OCI-M2 (cell line): ENCODE measurements around the gene ZBTB24.

Source experiments
- DNase-seq: peaks from one replicate; lab custom pipeline; 2025; ENCODE audit not compliant: unreplicated experiment; lab: John Stamatoyannopoulos, UW

The ZBTB24 gene

GRCh38 chr6:109503327-109504224 lies 20.6 kb upstream of the ZBTB24 start:
- DNase-seq, result no peak

- DNase-seq, result no peak
These were observed 15.9 kb upstream of the ZBTB24 start for GRCh38 chr6:109498936-109499335.

- no peak for DNase-seq
These were observed 15.0 kb upstream of the ZBTB24 start for GRCh38 chr6:109498052-109498451.

- DNase-seq, result no peak
These were observed 13.2 kb upstream of the ZBTB24 start for GRCh38 chr6:109496036-109496772.

- no peak for DNase-seq
These were observed 10.8 kb upstream of the ZBTB24 start for GRCh38 chr6:109493865-109494264.

- no peak for DNase-seq
These were observed 8.4 kb upstream of the ZBTB24 start for GRCh38 chr6:109491207-109491938.

- no peak for DNase-seq
These were observed 7.7 kb upstream of the ZBTB24 start for GRCh38 chr6:109490713-109491112.

GRCh38 chr6:109488001-109488400 lies 5.0 kb upstream of the ZBTB24 start:
- no peak for DNase-seq

GRCh38 chr6:109486068-109486467 lies 3.0 kb upstream of the ZBTB24 start:
- DNase-seq, result no peak

GRCh38 chr6:109485266-109485935 lies 2.4 kb upstream of the ZBTB24 start:
- no peak for DNase-seq

GRCh38 chr6:109484122-109484521 lies 1.1 kb upstream of the ZBTB24 start:
- DNase-seq, result no peak

GRCh38 chr6:109483735-109484057 lies 677 bp upstream of the ZBTB24 start:
- no peak for DNase-seq

GRCh38 chr6:109480993-109481480 lies 2.0 kb downstream of the ZBTB24 start:
- no peak for DNase-seq

- DNase-seq, result no peak
These were observed 4.0 kb downstream of the ZBTB24 start for GRCh38 chr6:109478841-109479624.

- DNase-seq, result no peak
These were observed 4.7 kb downstream of the ZBTB24 start for GRCh38 chr6:109478222-109478805.

GRCh38 chr6:109477725-109478124 lies 5.3 kb downstream of the ZBTB24 start:
- no peak for DNase-seq

- DNase-seq, result no peak
These were observed 5.8 kb downstream of the ZBTB24 start for GRCh38 chr6:109477184-109477583.

GRCh38 chr6:109475625-109476024 lies 7.4 kb downstream of the ZBTB24 start:
- DNase-seq, result no peak

- DNase-seq, result no peak
These were observed 8.0 kb downstream of the ZBTB24 start for GRCh38 chr6:109474995-109475394.

- DNase-seq, result no peak
These were observed 9.9 kb downstream of the ZBTB24 start for GRCh38 chr6:109473120-109473519.
